SK-N-SH treated with all-trans-retinoic acid at 6 μM for 48 hours (cell line): ENCODE data around the gene ZNF583.

Experiments
- ATAC-seq: fragments of 200-7000 bp; cut with Tn5 transposase; 3 replicates; pipeline ENCODE4 v1.9.1; 2020; ENCODE audit warnings: mild to moderate bottlenecking, moderate library complexity
- ARNTL ChIP-seq: fragments of 450-650 bp; formaldehyde crosslinking; IDR thresholded peaks from 2 replicates; pipeline ENCODE4 v1.5.0; 2020; ENCODE audit warnings: low read depth, mild to moderate bottlenecking, moderate library complexity, borderline replicate concordance
- BACH2 ChIP-seq: fragments of 250-450 bp; sonication (Bioruptor Pico); IDR thresholded peaks from 2 replicates; pipeline ENCODE4 v1.9.0; 2021; ENCODE audit warnings: mild to moderate bottlenecking, borderline replicate concordance
- CREB5 ChIP-seq: fragments of 250-450 bp; sonication (Bioruptor Pico); IDR thresholded peaks from 2 replicates; pipeline ENCODE4 v1.5.1; 2020; ENCODE audit warnings: low read depth, mild to moderate bottlenecking, moderate library complexity
- CSDC2 ChIP-seq: fragments of 250-450 bp; sonication (Bioruptor Pico); IDR thresholded peaks from 2 replicates; pipeline ENCODE4 v1.5.0; 2020; ENCODE audit warnings: mild to moderate bottlenecking, moderate library complexity
- GLIS3 ChIP-seq: fragments of 250-450 bp; sonication (Bioruptor Pico); IDR thresholded peaks from 2 replicates; pipeline ENCODE4 v1.5.0; 2020; ENCODE audit warnings: mild to moderate bottlenecking, moderate library complexity
- ISL1 ChIP-seq: fragments of 250-450 bp; sonication (Bioruptor Pico); IDR thresholded peaks from 2 replicates; pipeline ENCODE4 v2.1.2; 2022; ENCODE audit warnings: mild to moderate bottlenecking, moderate library complexity
- OSR1 ChIP-seq: fragments of 250-450 bp; sonication (Bioruptor Pico); IDR thresholded peaks from 2 replicates; pipeline ENCODE4 v1.8.0; 2022; ENCODE audit warnings: moderate library complexity, mild to moderate bottlenecking, inconsistent platforms
- PATZ1 ChIP-seq: fragments of 250-450 bp; sonication (Bioruptor Pico); IDR thresholded peaks from 2 replicates; pipeline ENCODE4 v1.8.0; 2020; ENCODE audit warnings: mild to moderate bottlenecking, moderate library complexity, borderline replicate concordance
- POU6F1 ChIP-seq: fragments of 250-450 bp; sonication (Bioruptor Pico); IDR thresholded peaks from 2 replicates; pipeline ENCODE4 v1.8.0; 2021; ENCODE audit warnings: low read depth, mild to moderate bottlenecking, moderate library complexity, borderline replicate concordance
- PPARA ChIP-seq: fragments of 250-450 bp; sonication (Bioruptor Pico); IDR thresholded peaks from 2 replicates; pipeline ENCODE4 v1.5.0; 2020; ENCODE audit warnings: mild to moderate bottlenecking, borderline replicate concordance
- RARB ChIP-seq: fragments of 250-450 bp; sonication (Bioruptor Pico); IDR thresholded peaks from 2 replicates; pipeline ENCODE4 v1.8.0; 2021; ENCODE audit warnings: mild to moderate bottlenecking, moderate library complexity
- SNAI2 ChIP-seq: fragments of 250-450 bp; sonication (Bioruptor Pico); IDR thresholded peaks from 2 replicates; pipeline ENCODE4 v1.5.0; 2020; ENCODE audit warnings: mild to moderate bottlenecking, moderate library complexity
- TOX ChIP-seq: fragments of 250-450 bp; sonication (Bioruptor Pico); IDR thresholded peaks from 2 replicates; pipeline ENCODE4 v1.8.0; 2021; ENCODE audit warnings: mild to moderate bottlenecking, moderate library complexity, borderline replicate concordance
- TSHZ2 ChIP-seq: fragments of 250-450 bp; sonication (Bioruptor Pico); IDR thresholded peaks from 2 replicates; pipeline ENCODE4 v1.5.0; 2020; ENCODE audit warnings: mild to moderate bottlenecking, moderate library complexity
- ZC3H10 ChIP-seq: fragments of 250-450 bp; sonication (Bioruptor Pico); IDR thresholded peaks from 2 replicates; pipeline ENCODE4 v1.5.1; 2021; ENCODE audit warnings: mild to moderate bottlenecking, moderate library complexity
- ZFP30 ChIP-seq: fragments of 450-650 bp; formaldehyde crosslinking; IDR thresholded peaks from 2 replicates; pipeline ENCODE4 v1.5.0; 2022; ENCODE audit warnings: mild to moderate bottlenecking, moderate library complexity
- ZNF565 ChIP-seq: fragments of 450-650 bp; formaldehyde crosslinking; conservative IDR thresholded peaks from 2 replicates; pipeline ENCODE4 v1.5.0; 2020; ENCODE audit warnings: low read depth, mild to moderate bottlenecking, moderate library complexity
- ZNF70 ChIP-seq: fragments of 450-650 bp; formaldehyde crosslinking; IDR thresholded peaks from 2 replicates; pipeline ENCODE4 v1.5.0; 2020; ENCODE audit warnings: mild to moderate bottlenecking, moderate library complexity
- ZNF8 ChIP-seq: fragments of 450-650 bp; formaldehyde crosslinking; IDR thresholded peaks from 2 replicates; pipeline ENCODE4 v1.5.0; 2020; ENCODE audit warnings: mild to moderate bottlenecking, moderate library complexity

Gene ZNF583

GRCh38 chr19:56404705-56405056, 549 bp downstream of the ZNF583 start (continued):
- no peak for TF ChIP-seq PATZ1 (CRISPR knock-in tag)
- no peak for TF ChIP-seq POU6F1 (CRISPR knock-in tag)
- TF ChIP-seq ZNF565 (CRISPR knock-in tag), result no peak
- no peak for TF ChIP-seq ZFP30 (CRISPR knock-in tag)
- TF ChIP-seq ISL1 (CRISPR knock-in tag), result no peak
- no peak for TF ChIP-seq TOX
- no peak for TF ChIP-seq CREB5
- no peak for TF ChIP-seq BACH2 (CRISPR knock-in tag)

GRCh38 chr19:56405062-56405461, 930 bp downstream of the ZNF583 start:
- TF ChIP-seq RARB (no peak), SNAI2 (CRISPR knock-in tag) (no peak), ZC3H10 (CRISPR knock-in tag) (no peak), CREB5 (no peak), BACH2 (CRISPR knock-in tag) (no peak), ZNF8 (CRISPR knock-in tag) (no peak), ISL1 (CRISPR knock-in tag) (no peak), TSHZ2 (CRISPR knock-in tag) (no peak), OSR1 (no peak), GLIS3 (CRISPR knock-in tag) (no peak), CSDC2 (no peak), PPARA (no peak)
- ATAC-seq, result no peak

GRCh38 chr19:56423276-56423984, 19.3 kb downstream of the ZNF583 start:
- TF ChIP-seq ZNF565 (CRISPR knock-in tag) (no peak), ZNF70 (CRISPR knock-in tag) (no peak), ARNTL (CRISPR knock-in tag) (no peak), TSHZ2 (CRISPR knock-in tag) (no peak), ISL1 (CRISPR knock-in tag) (no peak), POU6F1 (CRISPR knock-in tag) (no peak), ZNF8 (CRISPR knock-in tag) (no peak), RARB (no peak), PATZ1 (CRISPR knock-in tag) (no peak), OSR1 (no peak)
- no peak for ATAC-seq
